Duodenal mucosa (tissue), 2 donors: ENCODE measurements around the gene PRUNE2.

Experiments used
- H3K27ac ChIP-seq: one replicate; pipeline ENCODE4 v1.7.0; 2013; ENCODE audit warnings: low read depth, low read length
- H3K27me3 ChIP-seq, 2 donors: one replicate each; pipeline ENCODE4 v1.7.0; 2013; ENCODE audit warnings: low read length in 2 of 2, control low read depth in 1 of 2; ENCODE audit not compliant: insufficient read depth in 2 of 2, control insufficient read depth in 1 of 2
- H3K36me3 ChIP-seq, 2 donors: one replicate each; pipeline ENCODE4 v1.7.0; 2013; ENCODE audit warnings: low read length in 2 of 2, control low read depth in 1 of 2; ENCODE audit not compliant: insufficient read depth in 2 of 2, control insufficient read depth in 1 of 2
- H3K4me1 ChIP-seq, 2 donors: one replicate each; pipeline ENCODE4 v1.7.0; 2013; ENCODE audit warnings: low read length in 2 of 2, control low read depth in 1 of 2; ENCODE audit not compliant: insufficient read depth in 2 of 2, control insufficient read depth in 1 of 2
- H3K4me3 ChIP-seq, 2 donors: one replicate each; pipeline ENCODE4 v1.7.0; 2013; ENCODE audit warnings: low read length in 2 of 2, low read depth in 1 of 2
- H3K9ac ChIP-seq, 2 donors: one replicate each; pipeline ENCODE4 v1.7.0; 2013; ENCODE audit warnings: low read length in 2 of 2, low read depth in 1 of 2
- H3K9me3 ChIP-seq, 2 donors: one replicate each; pipeline ENCODE4 v1.7.0; 2013; ENCODE audit warnings: low read length in 2 of 2, control low read depth in 1 of 2; ENCODE audit not compliant: control insufficient read depth in 1 of 2

Gene PRUNE2

GRCh38 chr9:76729980-76730737, 175.8 kb downstream of the PRUNE2 start:
- Histone ChIP-seq H3K27me3 (no peaks in the 10 kb centered on the region), H3K9ac (no peak overlapping the region), H3K36me3 (no peaks in the 10 kb centered on the region), H3K9me3 (no peaks in the 10 kb centered on the region), H3K4me3 (no peak overlapping the region), H3K27ac (no peak overlapping the region), H3K4me1 (peaks cover 0 to 6% of the 10 kb centered on the region in 2 donors)

GRCh38 chr9:76729116-76729515, 176.8 kb downstream of the PRUNE2 start:
- H3K4me3 ChIP-seq: no peak overlapping the region

GRCh38 chr9:76725885-76726284, 180.0 kb downstream of the PRUNE2 start:
- Histone ChIP-seq H3K27me3 (no peaks in the 10 kb centered on the region), H3K27ac (no peak overlapping the region), H3K9ac (no peak overlapping the region), H3K4me1 (peaks cover 0 to 6% of the 10 kb centered on the region in 2 donors), H3K36me3 (no peaks in the 10 kb centered on the region), H3K9me3 (no peaks in the 10 kb centered on the region), H3K4me3 (no peak overlapping the region)

More at GRCh38 chr9:76729116-76729515, 176.8 kb downstream of the PRUNE2 start:
- Histone ChIP-seq H3K27ac (no peak overlapping the region), H3K27me3 (no peaks in the 10 kb centered on the region), H3K9me3 (no peaks in the 10 kb centered on the region), H3K4me1 (peaks cover 0 to 6% of the 10 kb centered on the region in 2 donors), H3K9ac (no peak overlapping the region), H3K36me3 (no peaks in the 10 kb centered on the region)

- Histone ChIP-seq H3K4me3 (no peak overlapping the region), H3K27me3 (no peaks in the 10 kb centered on the region), H3K9ac (no peak overlapping the region), H3K4me1 (peaks cover 0 to 4% of the 10 kb centered on the region in 2 donors), H3K36me3 (no peaks in the 10 kb centered on the region), H3K27ac (no peak overlapping the region), H3K9me3 (no peaks in the 10 kb centered on the region)
Measured at GRCh38 chr9:76725011-76725546, 180.8 kb downstream of the PRUNE2 start.

- Histone ChIP-seq H3K4me3 (no peak overlapping the region), H3K9ac (no peak overlapping the region), H3K27ac (no peak overlapping the region), H3K27me3 (no peaks in the 10 kb centered on the region), H3K4me1 (no peaks in the 10 kb centered on the region), H3K36me3 (no peaks in the 10 kb centered on the region), H3K9me3 (no peaks in the 10 kb centered on the region)
Measured at GRCh38 chr9:76720245-76720644, 185.7 kb downstream of the PRUNE2 start.

- no peak overlapping the region for H3K27ac ChIP-seq
- H3K36me3 ChIP-seq: no peaks in the 10 kb centered on the region
- H3K4me3 ChIP-seq: no peak overlapping the region
- H3K9ac ChIP-seq: no peak overlapping the region
- H3K27me3 ChIP-seq: no peaks in the 10 kb centered on the region
- H3K4me1 ChIP-seq: no peaks in the 10 kb centered on the region
- H3K9me3 ChIP-seq: no peaks in the 10 kb centered on the region
Measured at GRCh38 chr9:76718166-76718565, 187.7 kb downstream of the PRUNE2 start.

GRCh38 chr9:76717613-76718012, 188.3 kb downstream of the PRUNE2 start:
- Histone ChIP-seq H3K36me3 (no peaks in the 10 kb centered on the region), H3K4me1 (no peaks in the 10 kb centered on the region), H3K9me3 (no peaks in the 10 kb centered on the region), H3K27ac (no peak overlapping the region), H3K4me3 (no peak overlapping the region), H3K9ac (no peak overlapping the region), H3K27me3 (no peaks in the 10 kb centered on the region)

- Histone ChIP-seq H3K9ac (no peak overlapping the region), H3K27me3 (no peaks in the 10 kb centered on the region), H3K4me3 (no peak overlapping the region), H3K4me1 (no peaks in the 10 kb centered on the region), H3K27ac (no peak overlapping the region), H3K9me3 (no peaks in the 10 kb centered on the region), H3K36me3 (no peaks in the 10 kb centered on the region)
Measured at GRCh38 chr9:76717176-76717575, 188.7 kb downstream of the PRUNE2 start.

GRCh38 chr9:76716085-76716672, 189.7 kb downstream of the PRUNE2 start:
- H3K4me1 ChIP-seq: no peaks in the 10 kb centered on the region
- H3K9me3 ChIP-seq: no peaks in the 10 kb centered on the region
- H3K27ac ChIP-seq: no peak overlapping the region
- no peaks in the 10 kb centered on the region for H3K36me3 ChIP-seq
- no peak overlapping the region for H3K4me3 ChIP-seq
- no peaks in the 10 kb centered on the region for H3K27me3 ChIP-seq
- no peak overlapping the region for H3K9ac ChIP-seq

GRCh38 chr9:76713381-76713780, 192.5 kb downstream of the PRUNE2 start:
- Histone ChIP-seq H3K4me1 (no peaks in the 10 kb centered on the region), H3K4me3 (no peak overlapping the region), H3K36me3 (no peaks in the 10 kb centered on the region), H3K9me3 (no peaks in the 10 kb centered on the region), H3K27me3 (no peaks in the 10 kb centered on the region), H3K27ac (no peak overlapping the region), H3K9ac (no peak overlapping the region)
